DOHH2 (cell line): Measurements from ENCODE around the gene UNC5C.

Experiments
- CTCF ChIP-seq: fragments of 200-600 bp; sonication (generic); IDR thresholded peaks from one replicate; pipeline ENCODE4 v1.5.1; 2014; ENCODE audit warnings: antibody characterized with exemption, mild to moderate bottlenecking, low read depth, low read length; ENCODE audit not compliant: poor library complexity, severe bottlenecking
- EZH2phosphoT487 ChIP-seq: fragments of 200-600 bp; sonication (generic); IDR thresholded peaks from 2 replicates; pipeline ENCODE4 v1.6.1; 2017; ENCODE audit warnings: borderline replicate concordance, mild to moderate bottlenecking, antibody characterized with exemption, low read length, moderate library complexity, mixed read lengths

GRCh38 chr4:95549246-95550114 lies 707 bp upstream of the UNC5C start:
- TF ChIP-seq CTCF (no peak), EZH2phosphoT487 (no peak)
